ENCODE results near the gene NLRP1. TPM values are rescaled to one million over a fixed set of nuclear protein-coding genes. Genes with fewer than 3 reads are reported as not detected.

Gene NLRP1
- polyA plus RNA-seq, 1 donor from 2014 or later, result 255 TPM

DNA sequence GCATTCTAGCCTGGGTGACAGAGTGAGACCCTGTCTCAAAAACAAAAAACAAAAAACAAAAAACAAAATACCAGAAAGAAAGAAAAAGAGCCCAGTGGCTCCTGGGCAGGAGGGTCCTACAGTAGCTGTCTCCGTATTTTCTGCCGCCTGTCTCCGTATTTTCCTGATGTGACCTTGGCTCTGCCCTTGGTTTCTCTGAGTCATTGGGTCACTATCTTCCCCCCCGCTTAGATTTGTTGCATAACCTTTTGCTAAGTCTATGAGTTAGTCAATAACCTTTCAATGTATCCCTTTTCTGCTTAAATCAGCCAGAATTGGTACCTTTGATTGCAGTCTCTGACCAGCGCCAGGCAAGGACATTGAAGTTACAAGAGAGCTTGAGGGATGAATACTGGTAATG, 61.1 kb downstream of the NLRP1 start:
- no peaks in the 10 kb centered on the region for H4K20me1 ChIP-seq (ENCODE audit: insufficient read depth)
- no peak overlapping the region for H2AFZ ChIP-seq (ENCODE audit: low read depth, low read length)
- no peak overlapping the region for H3K4me3 ChIP-seq (ENCODE audit: low read length)
- no peak for TF ChIP-seq EZH2 (IDR thresholded peaks at IDR 0.05; ENCODE audit: borderline replicate concordance, insufficient read depth, low read length, poor library complexity, severe bottlenecking)
- TF ChIP-seq, protein P1, sequence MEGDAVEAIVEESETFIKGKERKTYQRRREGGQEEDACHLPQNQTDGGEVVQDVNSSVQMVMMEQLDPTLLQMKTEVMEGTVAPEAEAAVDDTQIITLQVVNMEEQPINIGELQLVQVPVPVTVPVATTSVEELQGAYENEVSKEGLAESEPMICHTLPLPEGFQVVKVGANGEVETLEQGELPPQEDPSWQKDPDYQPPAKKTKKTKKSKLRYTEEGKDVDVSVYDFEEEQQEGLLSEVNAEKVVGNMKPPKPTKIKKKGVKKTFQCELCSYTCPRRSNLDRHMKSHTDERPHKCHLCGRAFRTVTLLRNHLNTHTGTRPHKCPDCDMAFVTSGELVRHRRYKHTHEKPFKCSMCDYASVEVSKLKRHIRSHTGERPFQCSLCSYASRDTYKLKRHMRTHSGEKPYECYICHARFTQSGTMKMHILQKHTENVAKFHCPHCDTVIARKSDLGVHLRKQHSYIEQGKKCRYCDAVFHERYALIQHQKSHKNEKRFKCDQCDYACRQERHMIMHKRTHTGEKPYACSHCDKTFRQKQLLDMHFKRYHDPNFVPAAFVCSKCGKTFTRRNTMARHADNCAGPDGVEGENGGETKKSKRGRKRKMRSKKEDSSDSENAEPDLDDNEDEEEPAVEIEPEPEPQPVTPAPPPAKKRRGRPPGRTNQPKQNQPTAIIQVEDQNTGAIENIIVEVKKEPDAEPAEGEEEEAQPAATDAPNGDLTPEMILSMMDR (IDR thresholded peaks at IDR 0.05; ENCODE audit: poor library complexity, severe bottlenecking), result no peak
- TF ChIP-seq RAD21 (conservative IDR thresholded peaks at IDR 0.05), result no peak
- no peak for TF ChIP-seq SMC3 (conservative IDR thresholded peaks at IDR 0.05; ENCODE audit: poor library complexity)
- no peak for TF ChIP-seq TAF1 (IDR thresholded peaks at IDR 0.05; ENCODE audit: low read depth)
- TF ChIP-seq, protein P2, sequence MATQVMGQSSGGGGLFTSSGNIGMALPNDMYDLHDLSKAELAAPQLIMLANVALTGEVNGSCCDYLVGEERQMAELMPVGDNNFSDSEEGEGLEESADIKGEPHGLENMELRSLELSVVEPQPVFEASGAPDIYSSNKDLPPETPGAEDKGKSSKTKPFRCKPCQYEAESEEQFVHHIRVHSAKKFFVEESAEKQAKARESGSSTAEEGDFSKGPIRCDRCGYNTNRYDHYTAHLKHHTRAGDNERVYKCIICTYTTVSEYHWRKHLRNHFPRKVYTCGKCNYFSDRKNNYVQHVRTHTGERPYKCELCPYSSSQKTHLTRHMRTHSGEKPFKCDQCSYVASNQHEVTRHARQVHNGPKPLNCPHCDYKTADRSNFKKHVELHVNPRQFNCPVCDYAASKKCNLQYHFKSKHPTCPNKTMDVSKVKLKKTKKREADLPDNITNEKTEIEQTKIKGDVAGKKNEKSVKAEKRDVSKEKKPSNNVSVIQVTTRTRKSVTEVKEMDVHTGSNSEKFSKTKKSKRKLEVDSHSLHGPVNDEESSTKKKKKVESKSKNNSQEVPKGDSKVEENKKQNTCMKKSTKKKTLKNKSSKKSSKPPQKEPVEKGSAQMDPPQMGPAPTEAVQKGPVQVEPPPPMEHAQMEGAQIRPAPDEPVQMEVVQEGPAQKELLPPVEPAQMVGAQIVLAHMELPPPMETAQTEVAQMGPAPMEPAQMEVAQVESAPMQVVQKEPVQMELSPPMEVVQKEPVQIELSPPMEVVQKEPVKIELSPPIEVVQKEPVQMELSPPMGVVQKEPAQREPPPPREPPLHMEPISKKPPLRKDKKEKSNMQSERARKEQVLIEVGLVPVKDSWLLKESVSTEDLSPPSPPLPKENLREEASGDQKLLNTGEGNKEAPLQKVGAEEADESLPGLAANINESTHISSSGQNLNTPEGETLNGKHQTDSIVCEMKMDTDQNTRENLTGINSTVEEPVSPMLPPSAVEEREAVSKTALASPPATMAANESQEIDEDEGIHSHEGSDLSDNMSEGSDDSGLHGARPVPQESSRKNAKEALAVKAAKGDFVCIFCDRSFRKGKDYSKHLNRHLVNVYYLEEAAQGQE (IDR thresholded peaks at IDR 0.05; ENCODE audit: borderline replicate concordance), result no peak
- no peak for TF ChIP-seq MXI1 (conservative IDR thresholded peaks at IDR 0.05; ENCODE audit: poor library complexity, severe bottlenecking)
- no peaks in the 10 kb centered on the region for H3K9me3 ChIP-seq (ENCODE audit: low read length)
- no peaks in the 10 kb centered on the region for H3K27me3 ChIP-seq (ENCODE audit: insufficient read depth, low read depth, low read length)
- H3K36me3 ChIP-seq (ENCODE audit: insufficient read depth, low read length), result no peaks in the 10 kb centered on the region
- H3K79me2 ChIP-seq (replicated peaks; ENCODE audit: insufficient read depth, low read length), result no peaks in the 10 kb centered on the region
- H3K27ac ChIP-seq (ENCODE audit: low read length), result no peak overlapping the region
- H3K4me2 ChIP-seq (ENCODE audit: low read length), result no peak overlapping the region
- no peaks in the 10 kb centered on the region for H3F3A ChIP-seq (ENCODE audit: insufficient read depth, low read length, poor library complexity, severe bottlenecking)
- no peak overlapping the region for H3K9ac ChIP-seq (ENCODE audit: low read length)
- H3K9me2 ChIP-seq (ENCODE audit: insufficient read depth, low read length), result no peaks in the 10 kb centered on the region

DNA sequence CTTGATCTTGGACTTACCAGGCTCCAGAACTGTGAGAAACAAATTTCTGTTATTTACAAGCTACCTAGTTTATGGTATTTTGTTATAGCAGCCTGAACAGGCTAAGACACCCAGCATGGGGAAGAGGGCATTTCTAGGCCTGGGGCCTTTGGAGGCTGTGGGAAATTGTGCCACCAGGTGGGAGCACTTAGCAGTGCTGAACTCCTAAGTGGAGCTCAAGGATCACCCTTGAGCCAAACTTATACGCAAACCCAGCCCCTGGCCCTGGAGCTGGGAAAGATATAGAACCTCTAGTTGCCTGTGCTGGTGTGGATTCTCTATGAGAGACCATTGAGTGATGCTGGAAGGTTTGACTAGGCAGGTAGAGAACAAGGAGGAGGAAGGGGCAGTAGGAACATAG, 61.8 kb downstream of the NLRP1 start:
- no peak overlapping the region for H2AFZ ChIP-seq (ENCODE audit: low read depth, low read length)
- no peak overlapping the region for H3K4me2 ChIP-seq (ENCODE audit: low read length)
- no peaks in the 10 kb centered on the region for H3K27me3 ChIP-seq (ENCODE audit: insufficient read depth, low read depth, low read length)
- H3F3A ChIP-seq (ENCODE audit: insufficient read depth, low read length, poor library complexity, severe bottlenecking), result no peaks in the 10 kb centered on the region
- H3K27ac ChIP-seq (ENCODE audit: low read length), result no peak overlapping the region
- H3K36me3 ChIP-seq (ENCODE audit: insufficient read depth, low read length), result no peaks in the 10 kb centered on the region
- no peaks in the 10 kb centered on the region for H3K9me3 ChIP-seq (ENCODE audit: low read length)
- H3K9ac ChIP-seq (ENCODE audit: low read length), result no peak overlapping the region
- TF ChIP-seq MXI1 (conservative IDR thresholded peaks at IDR 0.05; ENCODE audit: poor library complexity, severe bottlenecking) (no peak), EP300 (conservative IDR thresholded peaks at IDR 0.05; ENCODE audit: poor library complexity, severe bottlenecking) (no peak), POLR2AphosphoS5 (IDR thresholded peaks at IDR 0.05) (no peak), EZH2 (IDR thresholded peaks at IDR 0.05; ENCODE audit: borderline replicate concordance, insufficient read depth, low read length, poor library complexity, severe bottlenecking) (no peak), SMC3 (conservative IDR thresholded peaks at IDR 0.05; ENCODE audit: poor library complexity) (no peak), TAF1 (IDR thresholded peaks at IDR 0.05; ENCODE audit: low read depth) (no peak), RAD21 (conservative IDR thresholded peaks at IDR 0.05) (no peak)
- TF ChIP-seq, protein P1 (IDR thresholded peaks at IDR 0.05; ENCODE audit: poor library complexity, severe bottlenecking), result no peak
- TF ChIP-seq, protein P2 (IDR thresholded peaks at IDR 0.05; ENCODE audit: borderline replicate concordance), result no peak
- no peak overlapping the region for H3K4me3 ChIP-seq (ENCODE audit: low read length)
- no peaks in the 10 kb centered on the region for H3K79me2 ChIP-seq (replicated peaks; ENCODE audit: insufficient read depth, low read length)
- H3K9me2 ChIP-seq (ENCODE audit: insufficient read depth, low read length), result no peaks in the 10 kb centered on the region
- no peaks in the 10 kb centered on the region for H4K20me1 ChIP-seq (ENCODE audit: insufficient read depth)
